ENCODE measurements around the gene HAUS8. TPM values are rescaled to one million over a fixed set of nuclear protein-coding genes. Genes with fewer than 3 reads are reported as not detected.
A peak's percentile ranks its signal among the peaks of the same experiment; 100 is the strongest.

The HAUS8 gene, protein sequence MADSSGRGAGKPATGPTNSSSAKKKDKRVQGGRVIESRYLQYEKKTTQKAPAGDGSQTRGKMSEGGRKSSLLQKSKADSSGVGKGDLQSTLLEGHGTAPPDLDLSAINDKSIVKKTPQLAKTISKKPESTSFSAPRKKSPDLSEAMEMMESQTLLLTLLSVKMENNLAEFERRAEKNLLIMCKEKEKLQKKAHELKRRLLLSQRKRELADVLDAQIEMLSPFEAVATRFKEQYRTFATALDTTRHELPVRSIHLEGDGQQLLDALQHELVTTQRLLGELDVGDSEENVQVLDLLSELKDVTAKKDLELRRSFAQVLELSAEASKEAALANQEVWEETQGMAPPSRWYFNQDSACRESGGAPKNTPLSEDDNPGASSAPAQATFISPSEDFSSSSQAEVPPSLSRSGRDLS
- total RNA-seq, result 36.5 and 46.4 TPM in 2 replicates
- long read RNA-seq, transcript HAUS8-201 (11 exons, 1,568 nt), result major isoform, 52 of 74 reads
- long read RNA-seq, transcript HAUS8-202 (11 exons, 1,545 nt), result minor isoform, 11 of 74 reads
- long read RNA-seq, partial matches to known transcripts, result 1 of 74 reads
- long read RNA-seq, other reads (novel, unspliced or antisense), result 7 of 74 reads

GRCh38 chr19:17075035-17075863 lies at the start of gene HAUS8, which contains the start of gene MYO9B:
Gene HAUS8, minus strand, starts transcription at chr19:17075452. Its CDS starts 30 bp downstream, at chr19:17075422.
Gene MYO9B, plus strand, starts transcription at chr19:17075777. Its CDS starts 25,941 bp downstream, at chr19:17101718.
- no peaks in the 10 kb centered on the region for H3K27me3 Mint-ChIP-seq (ENCODE audit: low read depth)
- no peak for TF ChIP-seq CTCF (conservative IDR thresholded peaks at IDR 0.05)
- DNase-seq (ENCODE audit: low read depth, low spot score), result peak; percentile 98
- peak within 1 kb of the TSS; percentile 98 for H3K4me3 Mint-ChIP-seq
- H3K27ac Mint-ChIP-seq (ENCODE audit: unreplicated experiment), result peak within 1 kb of the TSS; percentile 99
- H3K36me3 Mint-ChIP-seq (ENCODE audit: low read depth), result no peaks in the 10 kb centered on the region
- peaks cover 63% of the 10 kb centered on the region for H3K4me1 Mint-ChIP-seq
- H3K9me3 Mint-ChIP-seq, result no peaks in the 10 kb centered on the region

DNA sequence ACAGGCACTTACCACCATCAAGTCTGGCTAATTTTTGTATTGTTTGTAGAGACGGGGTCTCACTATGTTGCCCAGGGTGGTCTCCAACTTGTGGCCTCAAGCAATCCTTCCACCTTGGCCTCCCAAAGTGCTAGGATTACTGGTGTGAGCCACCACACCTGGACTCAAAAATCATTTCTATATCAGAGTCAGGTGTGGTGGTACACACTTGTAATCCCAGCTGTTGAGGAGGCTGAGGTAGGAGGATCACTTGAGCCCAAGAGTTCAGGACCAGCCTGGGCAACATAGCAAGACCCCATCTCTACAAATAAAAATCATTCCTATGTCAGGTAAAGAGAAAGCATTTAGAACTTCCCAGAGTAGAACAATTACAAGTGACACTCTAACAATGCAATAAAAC lies 48.8 kb upstream of the HAUS8 start:
- DNase-seq (ENCODE audit: low read depth, low spot score), result no peak
- Mint-ChIP-seq H3K27me3 (ENCODE audit: low read depth) (no peaks in the 10 kb centered on the region), H3K4me1 (peaks cover 12% of the 10 kb centered on the region)

GRCh38 chr19:17123041-17123440 lies 47.8 kb upstream of the HAUS8 start:
- Mint-ChIP-seq H3K4me3 (no peak overlapping the region), H3K4me1 (peaks cover 12% of the 10 kb centered on the region), H3K36me3 (ENCODE audit: low read depth) (no peaks in the 10 kb centered on the region), H3K27ac (ENCODE audit: unreplicated experiment) (no peak overlapping the region), H3K9me3 (no peaks in the 10 kb centered on the region), H3K27me3 (ENCODE audit: low read depth) (no peaks in the 10 kb centered on the region)
- no peak for DNase-seq (ENCODE audit: low read depth, low spot score)
- no peak for TF ChIP-seq CTCF (conservative IDR thresholded peaks at IDR 0.05)

More for the DNA sequence above, 48.8 kb upstream of the HAUS8 start:
- no peak for TF ChIP-seq CTCF (conservative IDR thresholded peaks at IDR 0.05)
- H3K27ac Mint-ChIP-seq (ENCODE audit: unreplicated experiment), result no peak overlapping the region
- no peaks in the 10 kb centered on the region for H3K36me3 Mint-ChIP-seq (ENCODE audit: low read depth)
- no peaks in the 10 kb centered on the region for H3K9me3 Mint-ChIP-seq
- H3K4me3 Mint-ChIP-seq, result no peak overlapping the region

GRCh38 chr19:17121736-17122293 lies 46.6 kb upstream of the HAUS8 start:
- H3K4me1 Mint-ChIP-seq, result peaks cover 15% of the 10 kb centered on the region
- no peak for DNase-seq (ENCODE audit: low read depth, low spot score)
- TF ChIP-seq CTCF (conservative IDR thresholded peaks at IDR 0.05), result no peak
- H3K36me3 Mint-ChIP-seq (ENCODE audit: low read depth), result no peaks in the 10 kb centered on the region
- no peak overlapping the region for H3K4me3 Mint-ChIP-seq
- no peak overlapping the region for H3K27ac Mint-ChIP-seq (ENCODE audit: unreplicated experiment)
- no peaks in the 10 kb centered on the region for H3K9me3 Mint-ChIP-seq
- H3K27me3 Mint-ChIP-seq (ENCODE audit: low read depth), result no peaks in the 10 kb centered on the region

DNA sequence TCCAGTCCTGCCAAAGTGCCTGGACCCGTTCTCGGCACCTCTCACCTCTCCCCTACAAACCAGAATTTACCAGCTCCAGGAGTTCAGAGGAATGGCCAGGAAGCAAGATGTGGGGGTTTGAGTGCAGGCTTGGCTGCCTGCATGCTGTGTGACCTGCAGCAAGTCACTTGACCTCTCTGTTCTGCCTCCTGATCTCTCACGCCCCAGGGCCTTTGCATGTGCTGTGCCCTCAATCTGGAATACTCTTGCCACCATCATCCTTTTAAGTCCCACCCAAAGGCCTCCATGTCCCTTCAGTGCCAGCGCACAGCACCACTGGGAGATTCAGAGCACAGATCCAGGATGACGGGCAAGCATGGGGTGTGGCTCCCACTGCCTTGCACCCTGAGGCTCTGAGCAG lies 43.7 kb upstream of the HAUS8 start:
- Mint-ChIP-seq H3K27me3 (ENCODE audit: low read depth) (no peaks in the 10 kb centered on the region), H3K27ac (ENCODE audit: unreplicated experiment) (no peak overlapping the region), H3K4me1 (peaks cover 3% of the 10 kb centered on the region), H3K9me3 (no peaks in the 10 kb centered on the region), H3K36me3 (ENCODE audit: low read depth) (no peaks in the 10 kb centered on the region), H3K4me3 (no peak overlapping the region)
- no peak for DNase-seq (ENCODE audit: low read depth, low spot score)
- no peak for TF ChIP-seq CTCF (conservative IDR thresholded peaks at IDR 0.05)

Data from neural crest cell (in vitro differentiated cells).